A673 (cell line): ENCODE results near the gene SLC25A13.

Source experiments
- CTCF ChIP-seq: fragments of 300-800, 200-600 bp; sonication (generic); conservative IDR thresholded peaks from 2 replicates; pipeline ENCODE4 v1.5.1; 2017; ENCODE audit warnings: low read depth, mild to moderate bottlenecking, antibody characterized with exemption, low read length, moderate library complexity, mixed read lengths
- EZH2 ChIP-seq: fragments of 200-600 bp; sonication (generic); IDR thresholded peaks from 2 replicates; pipeline ENCODE4 v1.6.1; 2017; ENCODE audit warnings: borderline replicate concordance, low read depth, mild to moderate bottlenecking, mixed read lengths, antibody characterized with exemption, low read length; ENCODE audit not compliant: poor library complexity, severe bottlenecking

GRCh38 chr7:96284240-96284639, 37.7 kb downstream of the SLC25A13 start:
- TF ChIP-seq CTCF (no peak), EZH2 (no peak)
